22Rv1 (cell line): ENCODE data around the gene COL1A1.

ENCODE experiments used
- CTCF ChIP-seq: fragments of 450-650 bp; IDR thresholded peaks from 2 replicates; pipeline ENCODE4 v1.5.1; 2017; ENCODE audit warnings: mild to moderate bottlenecking
- ZFX ChIP-seq: fragments of 450-650 bp; IDR thresholded peaks from 2 replicates; pipeline ENCODE4 v1.6.1; 2017; ENCODE audit warnings: antibody characterized with exemption, borderline replicate concordance

GRCh38 chr17:50166518-50167181 is 34.8 kb downstream of the COL1A1 start:
- TF ChIP-seq ZFX (no peak), CTCF (no peak)
